Thoracic aorta (tissue), 2 donors: ENCODE results near the gene DNM1. TPM values are rescaled to one million over a fixed set of nuclear protein-coding genes. Genes with fewer than 3 reads are reported as not detected.

ENCODE experiments used
- ATAC-seq: fragments of 150-250 bp; one replicate; pipeline ENCODE4 v1.8.0; 2017; ENCODE audit warnings: low read depth; ENCODE audit not compliant: insufficient number of reproducible peaks, low FRiP score
- DNase-seq: peaks from one replicate; pipeline ENCODE4 v3.0.0-alpha.2; 2020; ENCODE audit warnings: low spot score
- H3K27ac ChIP-seq, 2 donors: fragments of 200-600 bp; sonication (generic); 1 replicate in 1 of 2; 2 replicates in 1 of 2; pipeline ENCODE4 v1.5.1; 2016; ENCODE audit warnings: mild to moderate bottlenecking in 2 of 2, moderate library complexity in 2 of 2
- H3K27me3 ChIP-seq: fragments of 200-600 bp; sonication (generic); replicated peaks from 2 replicates; pipeline ENCODE4 v1.6.0; 2016; ENCODE audit warnings: mild to moderate bottlenecking; ENCODE audit not compliant: insufficient read depth
- H3K36me3 ChIP-seq: fragments of 200-600 bp; sonication (generic); one replicate; pipeline ENCODE4 v1.5.1; 2016
- H3K4me1 ChIP-seq, 2 donors: fragments of 200-600 bp; sonication (generic); 1 replicate in 1 of 2; 2 replicates in 1 of 2; pipeline versions ENCODE4 v1.5.1 to v1.6.0; 2016; ENCODE audit warnings: low read depth in 2 of 2, mild to moderate bottlenecking in 1 of 2; ENCODE audit not compliant: control insufficient read depth in 1 of 2
- H3K4me3 ChIP-seq: fragments of 200-600 bp; sonication (generic); 2 replicates; pipeline ENCODE4 v1.5.1; 2016; ENCODE audit warnings: mild to moderate bottlenecking
- H3K9me3 ChIP-seq: fragments of 200-600 bp; sonication (generic); 2 replicates; pipeline ENCODE4 v1.5.1; 2016
- total RNA-seq, 2 donors: library from RNA; depleted of rRNA; stranded (reverse); fragments of >200 nt; gene quantifications; one replicate each; pipeline versions ENCODE4 v1.1.0 to v1.2.3, GENCODE V29; 2016
- TF ChIP-seq, protein P1 (sequence below): fragments of 200-600 bp; sonication (generic); IDR thresholded peaks from one replicate; pipeline ENCODE4 v1.5.1; 2019; ENCODE audit warnings: antibody characterized with exemption

The DNM1 gene
- total RNA-seq, 2 donors from 2014 or later: 7.2 to 9.7 TPM

DNA sequence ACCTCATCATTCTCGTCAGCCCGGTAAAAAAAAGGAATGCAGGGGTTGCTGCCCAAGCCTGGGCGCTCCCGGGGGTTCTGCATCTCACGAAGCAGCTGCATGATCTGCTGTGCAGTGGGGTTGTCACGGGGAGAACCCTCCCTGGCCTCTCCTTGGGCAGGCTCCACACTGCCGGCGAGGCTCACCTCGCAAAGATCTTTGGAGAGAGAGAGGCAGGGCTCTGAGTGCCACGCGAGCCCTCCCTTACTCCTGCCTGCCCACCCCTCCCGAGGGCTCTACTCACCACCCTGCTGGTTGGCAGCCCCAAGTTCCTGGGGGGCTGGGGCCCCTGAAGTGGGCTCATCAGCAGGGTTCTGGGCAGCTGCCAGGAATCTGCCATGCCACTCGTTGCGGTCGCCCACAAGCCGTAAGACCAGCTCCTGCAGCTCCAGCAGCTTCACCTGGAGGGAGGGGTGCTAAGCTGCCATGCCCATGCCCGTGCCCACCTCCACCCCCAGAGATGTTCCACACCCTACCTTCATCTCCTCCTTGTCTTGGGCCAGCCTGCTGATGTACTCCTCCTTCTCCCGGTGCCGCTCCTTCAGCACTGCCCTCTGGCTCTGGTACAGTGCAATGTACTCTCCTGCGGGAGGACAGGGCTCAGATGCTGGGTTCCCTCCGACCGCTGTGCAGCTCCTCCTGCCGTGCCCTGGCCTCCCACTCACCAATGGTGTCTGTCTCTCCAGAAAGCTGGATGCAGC, 54.1 kb downstream of the DNM1 start:
- DNase-seq: no peak
- no peak overlapping the region for H3K27ac ChIP-seq
- H3K9me3 ChIP-seq: no peaks in the 10 kb centered on the region
- H3K4me3 ChIP-seq: no peak overlapping the region
- no peaks in the 10 kb centered on the region for H3K4me1 ChIP-seq
- ATAC-seq: no peak
- peaks cover 53% of the 10 kb centered on the region for H3K36me3 ChIP-seq
- no peaks in the 10 kb centered on the region for H3K27me3 ChIP-seq
- TF ChIP-seq, protein P1, sequence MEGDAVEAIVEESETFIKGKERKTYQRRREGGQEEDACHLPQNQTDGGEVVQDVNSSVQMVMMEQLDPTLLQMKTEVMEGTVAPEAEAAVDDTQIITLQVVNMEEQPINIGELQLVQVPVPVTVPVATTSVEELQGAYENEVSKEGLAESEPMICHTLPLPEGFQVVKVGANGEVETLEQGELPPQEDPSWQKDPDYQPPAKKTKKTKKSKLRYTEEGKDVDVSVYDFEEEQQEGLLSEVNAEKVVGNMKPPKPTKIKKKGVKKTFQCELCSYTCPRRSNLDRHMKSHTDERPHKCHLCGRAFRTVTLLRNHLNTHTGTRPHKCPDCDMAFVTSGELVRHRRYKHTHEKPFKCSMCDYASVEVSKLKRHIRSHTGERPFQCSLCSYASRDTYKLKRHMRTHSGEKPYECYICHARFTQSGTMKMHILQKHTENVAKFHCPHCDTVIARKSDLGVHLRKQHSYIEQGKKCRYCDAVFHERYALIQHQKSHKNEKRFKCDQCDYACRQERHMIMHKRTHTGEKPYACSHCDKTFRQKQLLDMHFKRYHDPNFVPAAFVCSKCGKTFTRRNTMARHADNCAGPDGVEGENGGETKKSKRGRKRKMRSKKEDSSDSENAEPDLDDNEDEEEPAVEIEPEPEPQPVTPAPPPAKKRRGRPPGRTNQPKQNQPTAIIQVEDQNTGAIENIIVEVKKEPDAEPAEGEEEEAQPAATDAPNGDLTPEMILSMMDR: no peak

DNA sequence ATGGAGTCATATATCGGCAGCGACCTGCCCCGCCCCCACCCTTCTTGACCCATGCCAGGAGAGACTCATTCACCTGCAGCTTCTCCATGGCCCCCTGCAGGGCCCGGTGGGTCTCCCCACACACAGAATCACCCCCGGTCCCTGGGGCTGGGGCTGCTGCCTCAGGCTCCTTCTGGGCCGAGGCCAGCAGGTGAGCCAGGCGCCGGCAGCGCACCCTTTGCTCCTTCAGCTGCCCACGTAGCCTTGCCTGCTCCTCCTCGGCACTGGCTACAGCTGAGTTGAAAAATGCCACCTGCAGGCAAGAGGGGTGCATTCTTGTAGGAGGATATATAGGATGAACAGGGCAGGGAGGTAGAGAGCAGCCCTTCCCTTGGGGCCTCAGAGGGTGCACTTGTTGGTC, 54.7 kb downstream of the DNM1 start:
- ATAC-seq (no peak), DNase-seq (no peak)
- no peaks in the 10 kb centered on the region for H3K4me1 ChIP-seq
- H3K27me3 ChIP-seq: no peaks in the 10 kb centered on the region
- H3K4me3 ChIP-seq: no peak overlapping the region
- TF ChIP-seq, protein P1: no peak
- H3K27ac ChIP-seq: no peak overlapping the region
- no peaks in the 10 kb centered on the region for H3K9me3 ChIP-seq
- peaks cover 59% of the 10 kb centered on the region for H3K36me3 ChIP-seq

DNA sequence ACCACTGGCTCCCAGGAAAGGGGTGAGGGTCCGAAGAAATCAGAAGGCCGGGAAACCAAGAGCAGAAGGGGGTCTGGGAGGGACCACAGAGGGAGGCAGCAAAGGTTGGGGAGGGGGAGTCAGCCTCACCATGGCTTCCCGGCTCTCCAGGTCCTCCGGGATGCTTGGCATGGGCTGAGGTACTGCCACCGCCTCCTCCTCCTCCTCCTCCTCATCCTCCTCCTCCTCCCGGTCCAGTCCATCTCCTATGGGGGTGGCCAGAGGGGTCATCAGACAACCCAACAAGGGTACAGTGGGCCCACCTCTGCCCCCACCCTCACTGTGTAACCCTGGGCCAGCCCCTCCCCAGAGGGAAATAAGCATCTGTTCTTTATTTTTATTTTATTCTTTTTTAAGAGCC, 55.1 kb downstream of the DNM1 start:
- ATAC-seq (no peak), DNase-seq (no peak)
- TF ChIP-seq, protein P1: no peak
- no peaks in the 10 kb centered on the region for H3K27me3 ChIP-seq
- no peak overlapping the region for H3K4me3 ChIP-seq
- H3K27ac ChIP-seq: no peak overlapping the region
- no peaks in the 10 kb centered on the region for H3K9me3 ChIP-seq
- H3K36me3 ChIP-seq: peaks cover 60% of the 10 kb centered on the region
- no peaks in the 10 kb centered on the region for H3K4me1 ChIP-seq

DNA sequence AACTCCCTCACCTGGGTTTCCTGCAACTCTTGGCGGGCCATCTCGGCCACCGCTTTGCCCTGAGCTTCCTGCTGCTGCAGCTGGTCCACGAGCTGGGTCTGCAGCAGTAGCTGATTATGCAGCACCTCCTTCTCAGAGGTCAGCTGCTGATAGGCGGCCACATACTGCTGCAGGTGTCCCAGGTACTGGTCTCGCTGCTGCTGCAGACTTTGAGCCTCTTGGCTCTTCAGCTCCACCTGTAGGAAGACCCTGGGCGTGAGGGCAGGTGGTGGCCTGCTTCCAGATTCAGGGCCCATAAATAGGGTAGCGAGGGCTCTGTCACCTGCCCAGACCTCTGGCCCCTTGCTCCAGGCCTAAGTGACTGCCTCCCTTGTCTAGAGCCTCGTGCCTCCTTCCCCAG, 56.0 kb downstream of the DNM1 start:
- Histone ChIP-seq H3K9me3 (no peaks in the 10 kb centered on the region), H3K4me1 (no peaks in the 10 kb centered on the region), H3K36me3 (peaks cover 60% of the 10 kb centered on the region), H3K27ac (no peak overlapping the region), H3K27me3 (no peaks in the 10 kb centered on the region), H3K4me3 (no peak overlapping the region)
- TF ChIP-seq, protein P1: no peak
- ATAC-seq (no peak), DNase-seq (no peak)

DNA sequence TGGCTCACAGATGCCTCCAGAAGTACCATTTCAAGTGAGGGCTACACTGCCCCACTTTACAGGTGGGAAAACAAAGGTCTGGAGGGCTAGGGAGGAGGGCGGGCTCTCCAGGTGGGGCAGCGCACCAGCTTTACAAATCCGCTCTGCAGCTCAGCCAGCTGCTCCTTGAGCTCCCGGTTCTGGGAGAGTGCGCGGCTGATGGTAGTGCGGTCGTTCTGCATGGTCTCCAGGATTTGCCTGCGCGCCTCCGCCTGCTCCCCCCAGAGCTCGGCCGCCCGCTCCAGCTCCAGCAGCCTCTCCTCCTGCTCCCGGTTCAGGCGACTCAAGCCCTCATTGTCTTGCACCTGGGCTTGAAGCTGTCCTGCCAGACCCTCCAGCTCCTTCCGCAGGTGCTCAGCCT, 57.2 kb downstream of the DNM1 start:
- no peak overlapping the region for H3K27ac ChIP-seq
- no peak for DNase-seq
- peaks cover 63% of the 10 kb centered on the region for H3K36me3 ChIP-seq
- TF ChIP-seq, protein P1: no peak
- no peaks in the 10 kb centered on the region for H3K4me1 ChIP-seq
- no peak for ATAC-seq
- no peaks in the 10 kb centered on the region for H3K9me3 ChIP-seq
- no peak overlapping the region for H3K4me3 ChIP-seq
- no peaks in the 10 kb centered on the region for H3K27me3 ChIP-seq
